Measurements from ENCODE around the gene LY9.

The LY9 gene

DNA sequence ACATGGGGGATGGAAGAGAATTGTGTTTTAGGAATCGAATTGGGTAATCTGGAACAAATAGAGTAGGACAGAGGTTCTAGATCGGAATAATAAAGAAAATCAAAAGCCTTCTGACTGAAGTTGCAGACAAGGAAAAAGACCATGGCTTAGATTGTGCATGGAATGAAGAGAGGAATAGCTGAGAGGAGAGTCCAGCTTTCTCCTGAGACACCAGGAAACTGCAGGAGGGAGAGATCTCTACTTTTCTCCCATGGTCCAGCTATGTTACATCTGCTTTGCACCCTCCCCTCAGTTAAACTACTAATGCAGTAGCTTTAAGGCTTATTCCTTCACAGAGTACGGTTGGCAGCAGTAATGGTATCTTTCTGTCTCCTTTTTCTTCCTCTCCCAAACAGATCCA is 43.6 kb upstream of the LY9 start:
- H3K4me3 ChIP-seq (replicated peaks; ENCODE audit: low read depth, low read length): no peak overlapping the region
- TF ChIP-seq, protein P1, sequence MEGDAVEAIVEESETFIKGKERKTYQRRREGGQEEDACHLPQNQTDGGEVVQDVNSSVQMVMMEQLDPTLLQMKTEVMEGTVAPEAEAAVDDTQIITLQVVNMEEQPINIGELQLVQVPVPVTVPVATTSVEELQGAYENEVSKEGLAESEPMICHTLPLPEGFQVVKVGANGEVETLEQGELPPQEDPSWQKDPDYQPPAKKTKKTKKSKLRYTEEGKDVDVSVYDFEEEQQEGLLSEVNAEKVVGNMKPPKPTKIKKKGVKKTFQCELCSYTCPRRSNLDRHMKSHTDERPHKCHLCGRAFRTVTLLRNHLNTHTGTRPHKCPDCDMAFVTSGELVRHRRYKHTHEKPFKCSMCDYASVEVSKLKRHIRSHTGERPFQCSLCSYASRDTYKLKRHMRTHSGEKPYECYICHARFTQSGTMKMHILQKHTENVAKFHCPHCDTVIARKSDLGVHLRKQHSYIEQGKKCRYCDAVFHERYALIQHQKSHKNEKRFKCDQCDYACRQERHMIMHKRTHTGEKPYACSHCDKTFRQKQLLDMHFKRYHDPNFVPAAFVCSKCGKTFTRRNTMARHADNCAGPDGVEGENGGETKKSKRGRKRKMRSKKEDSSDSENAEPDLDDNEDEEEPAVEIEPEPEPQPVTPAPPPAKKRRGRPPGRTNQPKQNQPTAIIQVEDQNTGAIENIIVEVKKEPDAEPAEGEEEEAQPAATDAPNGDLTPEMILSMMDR (IDR thresholded peaks at IDR 0.05; ENCODE audit: low read depth, low read length, missing control alignments): no peak
- no peak for DNase-seq (ENCODE audit: extremely low read depth, low read depth)

DNA sequence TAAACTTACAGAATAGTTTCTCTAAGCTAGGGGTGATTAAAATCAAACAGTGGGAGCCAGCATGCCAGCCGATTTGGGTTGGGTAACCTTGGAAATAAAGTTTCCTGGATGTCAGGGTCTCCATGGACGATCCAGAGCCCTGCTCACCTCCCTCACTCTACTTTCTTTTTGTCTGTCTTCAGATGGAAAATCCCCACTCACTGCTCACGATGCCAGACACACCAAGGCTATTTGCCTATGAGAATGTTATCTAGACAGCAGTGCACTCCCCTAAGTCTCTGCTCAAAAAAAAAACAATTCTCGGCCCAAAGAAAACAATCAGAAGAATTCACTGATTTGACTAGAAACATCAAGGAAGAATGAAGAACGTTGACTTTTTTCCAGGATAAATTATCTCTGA is 43.0 kb upstream of the LY9 start:
- TF ChIP-seq, protein P1 (IDR thresholded peaks at IDR 0.05; ENCODE audit: low read depth, low read length, missing control alignments): no peak
- DNase-seq (ENCODE audit: extremely low read depth, low read depth): no peak
- no peak overlapping the region for H3K4me3 ChIP-seq (replicated peaks; ENCODE audit: low read depth, low read length)

DNA sequence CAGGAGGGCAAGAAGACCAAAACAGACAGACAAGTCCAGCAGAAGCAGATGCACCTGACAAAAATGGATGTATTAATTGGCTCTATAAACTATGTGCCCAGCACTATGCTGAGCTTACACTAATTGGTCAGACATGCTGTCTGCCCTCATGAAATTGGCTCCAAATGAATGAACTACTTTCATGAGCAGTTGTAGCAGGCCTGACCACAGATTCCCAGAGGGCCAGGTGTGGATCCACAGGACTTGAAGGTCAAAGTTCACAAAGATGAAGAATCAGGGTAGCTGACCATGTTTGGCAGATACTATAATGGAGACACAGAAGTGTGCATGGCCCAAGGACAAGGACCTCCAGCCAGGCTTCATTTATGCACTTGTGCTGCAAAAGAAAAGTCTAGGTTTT is 42.4 kb upstream of the LY9 start:
- H3K4me3 ChIP-seq (replicated peaks; ENCODE audit: low read depth, low read length): no peak overlapping the region
- DNase-seq (ENCODE audit: extremely low read depth, low read depth): no peak
- TF ChIP-seq, protein P1 (IDR thresholded peaks at IDR 0.05; ENCODE audit: low read depth, low read length, missing control alignments): no peak

DNA sequence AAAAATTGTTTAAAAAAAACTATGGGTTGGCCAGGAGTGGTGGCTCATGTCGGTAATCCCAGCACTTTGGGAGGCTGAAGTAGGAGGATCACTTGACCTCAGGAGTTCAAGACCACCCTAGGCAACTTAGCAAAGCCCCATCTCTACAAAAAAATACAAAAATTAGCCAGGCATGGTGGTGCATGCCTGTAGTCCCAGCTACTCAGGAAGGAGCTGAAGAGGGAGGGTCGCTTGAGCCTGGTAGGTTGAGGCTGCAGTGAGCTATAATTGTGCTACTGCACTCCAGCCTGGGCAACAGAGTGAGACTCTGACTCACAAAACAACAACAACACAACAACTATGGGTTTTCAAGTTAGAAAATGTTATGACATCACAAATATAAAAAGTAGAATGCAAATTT is 40.5 kb upstream of the LY9 start:
- no peak for DNase-seq (ENCODE audit: extremely low read depth, low read depth)
- TF ChIP-seq, protein P1 (IDR thresholded peaks at IDR 0.05; ENCODE audit: low read depth, low read length, missing control alignments): no peak
- H3K4me3 ChIP-seq (replicated peaks; ENCODE audit: low read depth, low read length): no peak overlapping the region

DNA sequence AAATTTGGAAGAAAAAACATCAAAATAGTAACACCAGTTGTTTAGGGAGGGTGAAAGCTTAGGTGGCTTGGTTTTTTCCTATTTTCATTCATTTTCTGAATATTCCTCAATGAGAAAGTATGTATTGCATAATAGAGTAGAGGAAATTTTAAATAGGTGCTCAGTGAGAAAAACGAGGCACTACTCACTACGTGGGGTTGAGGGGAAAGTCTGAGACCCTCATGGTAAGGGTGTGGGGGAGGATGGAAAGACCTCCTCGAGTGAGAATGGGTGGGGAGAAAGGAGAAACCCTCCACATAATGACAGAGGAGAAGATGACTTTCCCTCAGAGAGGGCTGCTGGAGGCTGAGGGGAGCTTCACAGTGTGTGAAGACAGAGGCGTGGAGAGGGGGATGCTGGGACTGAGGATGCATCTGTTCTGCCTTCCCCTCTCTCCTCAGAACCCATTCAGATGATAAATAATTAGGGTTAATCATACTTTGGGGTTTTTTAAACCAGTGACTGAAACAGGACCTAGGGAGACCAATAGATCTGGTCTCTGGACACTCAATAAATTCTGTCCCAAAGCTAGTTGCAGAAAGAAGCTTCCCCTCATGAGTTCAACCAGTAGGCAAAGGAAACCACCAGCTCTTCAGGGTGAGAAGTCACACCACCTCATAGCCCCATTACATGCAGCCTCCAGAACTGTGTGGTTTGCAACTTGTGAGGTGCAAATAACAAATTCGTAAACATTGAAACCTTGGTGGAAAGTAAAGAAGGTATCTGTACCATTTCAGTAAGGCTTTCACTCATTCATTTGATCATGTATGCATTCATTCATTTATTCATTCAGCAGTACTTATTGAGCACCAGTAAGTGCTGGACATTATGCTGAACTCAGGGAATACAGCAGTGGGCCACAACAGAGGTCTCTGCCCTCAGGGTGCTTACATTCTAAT is 39.8 kb upstream of the LY9 start:
- no peak for DNase-seq (ENCODE audit: extremely low read depth, low read depth)
- no peak overlapping the region for H3K4me3 ChIP-seq (replicated peaks; ENCODE audit: low read depth, low read length)
- TF ChIP-seq, protein P1 (IDR thresholded peaks at IDR 0.05; ENCODE audit: low read depth, low read length, missing control alignments): no peak

DNA sequence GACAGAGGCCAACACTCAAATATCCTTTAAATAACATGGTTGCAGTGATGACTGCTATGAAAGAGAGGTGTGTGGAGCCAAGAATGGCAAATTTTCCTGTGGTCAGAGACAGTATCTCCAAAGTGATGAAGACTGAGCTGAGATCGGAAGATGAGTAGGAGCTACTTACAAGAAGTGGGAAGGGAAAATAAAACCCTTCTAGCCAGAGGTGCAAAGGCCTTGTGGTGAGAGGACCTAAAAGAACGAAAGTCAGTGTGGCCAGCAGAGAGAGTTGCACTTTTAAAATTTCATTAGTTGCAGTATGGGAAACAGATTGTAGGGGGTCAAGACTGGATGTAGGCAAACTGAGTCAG is 39.1 kb upstream of the LY9 start:
- H3K4me3 ChIP-seq (replicated peaks; ENCODE audit: low read depth, low read length): no peak overlapping the region
- no peak for DNase-seq (ENCODE audit: extremely low read depth, low read depth)
- TF ChIP-seq, protein P1 (IDR thresholded peaks at IDR 0.05; ENCODE audit: low read depth, low read length, missing control alignments): no peak

Data from HFF-Myc (cell line).